GM20000 (cell line): ENCODE results near the gene HSPA4.
A peak's percentile ranks its signal among the peaks of the same experiment; 100 is the strongest.

Experiments used
- DNase-seq: peaks from one replicate; pipeline ENCODE4 v3.0.0; 2012; ENCODE audit warnings: low spot score
- TF ChIP-seq, protein P1 (sequence below): IDR thresholded peaks from 2 replicates; pipeline ENCODE4 v1.5.1; 2012; ENCODE audit warnings: mild to moderate bottlenecking, control low read depth; ENCODE audit errors: extremely low read depth, missing control alignments

HSPA4 gene

GRCh38 chr5:133109655-133110483 lies 58.1 kb downstream of the HSPA4 start:
- TF ChIP-seq, protein P1, sequence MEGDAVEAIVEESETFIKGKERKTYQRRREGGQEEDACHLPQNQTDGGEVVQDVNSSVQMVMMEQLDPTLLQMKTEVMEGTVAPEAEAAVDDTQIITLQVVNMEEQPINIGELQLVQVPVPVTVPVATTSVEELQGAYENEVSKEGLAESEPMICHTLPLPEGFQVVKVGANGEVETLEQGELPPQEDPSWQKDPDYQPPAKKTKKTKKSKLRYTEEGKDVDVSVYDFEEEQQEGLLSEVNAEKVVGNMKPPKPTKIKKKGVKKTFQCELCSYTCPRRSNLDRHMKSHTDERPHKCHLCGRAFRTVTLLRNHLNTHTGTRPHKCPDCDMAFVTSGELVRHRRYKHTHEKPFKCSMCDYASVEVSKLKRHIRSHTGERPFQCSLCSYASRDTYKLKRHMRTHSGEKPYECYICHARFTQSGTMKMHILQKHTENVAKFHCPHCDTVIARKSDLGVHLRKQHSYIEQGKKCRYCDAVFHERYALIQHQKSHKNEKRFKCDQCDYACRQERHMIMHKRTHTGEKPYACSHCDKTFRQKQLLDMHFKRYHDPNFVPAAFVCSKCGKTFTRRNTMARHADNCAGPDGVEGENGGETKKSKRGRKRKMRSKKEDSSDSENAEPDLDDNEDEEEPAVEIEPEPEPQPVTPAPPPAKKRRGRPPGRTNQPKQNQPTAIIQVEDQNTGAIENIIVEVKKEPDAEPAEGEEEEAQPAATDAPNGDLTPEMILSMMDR = no peak

GRCh38 chr5:133110709-133111108 lies 58.9 kb downstream of the HSPA4 start:
- TF ChIP-seq, protein P1 = no peak
- no peak for DNase-seq

More at GRCh38 chr5:133109655-133110483, 58.1 kb downstream of the HSPA4 start:
- no peak for DNase-seq

- DNase-seq = peak; percentile 84
- TF ChIP-seq, protein P1 = peak; percentile 89
These were observed 59.5 kb downstream of the HSPA4 start for GRCh38 chr5:133111299-133111698.

- DNase-seq = no peak
- TF ChIP-seq, protein P1 = no peak
These were observed 60.3 kb downstream of the HSPA4 start for GRCh38 chr5:133112026-133112660.

GRCh38 chr5:133113331-133114061 lies 61.7 kb downstream of the HSPA4 start:
- TF ChIP-seq, protein P1 = no peak

DNA sequence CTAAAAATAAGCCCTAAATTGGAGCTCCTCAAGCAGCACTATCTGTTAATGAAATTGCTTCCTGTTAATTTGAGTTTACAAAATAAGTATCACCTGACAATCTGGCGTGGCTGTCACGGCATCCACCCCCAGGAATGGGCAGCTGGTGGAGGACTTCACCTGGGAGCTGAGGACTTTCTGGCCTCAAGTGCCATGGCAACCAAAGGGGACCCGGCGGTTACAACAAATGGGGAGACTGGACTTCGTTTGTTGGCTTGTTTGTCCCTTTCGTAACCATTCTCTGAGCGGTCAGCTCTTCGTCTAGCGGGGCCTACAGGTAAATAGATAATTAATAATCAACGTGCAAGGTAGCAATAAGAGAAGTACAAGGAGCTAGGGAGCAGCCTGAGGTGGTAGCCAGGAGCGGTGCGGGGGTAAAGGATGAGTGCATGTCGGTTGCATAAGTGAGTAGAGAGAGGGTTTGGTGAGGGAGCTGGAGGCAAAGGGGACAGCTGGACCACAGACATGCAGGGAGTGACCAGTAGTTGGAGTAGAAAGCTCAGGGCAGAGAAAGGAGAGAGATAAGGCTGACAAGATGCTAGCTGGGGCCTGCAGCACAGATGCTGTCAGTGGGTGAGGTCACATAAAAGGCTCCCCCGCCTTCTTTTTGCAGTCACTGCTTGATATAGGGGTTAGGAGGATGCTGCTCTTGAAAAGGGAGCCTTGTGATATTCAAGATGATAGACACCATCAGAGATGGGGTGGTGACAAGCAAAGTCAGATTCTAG lies 62.5 kb downstream of the HSPA4 start:
- no peak for DNase-seq
- TF ChIP-seq, protein P1 = no peak

More at GRCh38 chr5:133113331-133114061, 61.7 kb downstream of the HSPA4 start:
- no peak for DNase-seq
